ENCODE results near the gene NFATC1.

NFATC1 gene

GRCh38 chr18:79508565-79509535 lies 113.1 kb downstream of the NFATC1 start:
- DNase-seq (ENCODE audit: low read depth) = no peak

DNA sequence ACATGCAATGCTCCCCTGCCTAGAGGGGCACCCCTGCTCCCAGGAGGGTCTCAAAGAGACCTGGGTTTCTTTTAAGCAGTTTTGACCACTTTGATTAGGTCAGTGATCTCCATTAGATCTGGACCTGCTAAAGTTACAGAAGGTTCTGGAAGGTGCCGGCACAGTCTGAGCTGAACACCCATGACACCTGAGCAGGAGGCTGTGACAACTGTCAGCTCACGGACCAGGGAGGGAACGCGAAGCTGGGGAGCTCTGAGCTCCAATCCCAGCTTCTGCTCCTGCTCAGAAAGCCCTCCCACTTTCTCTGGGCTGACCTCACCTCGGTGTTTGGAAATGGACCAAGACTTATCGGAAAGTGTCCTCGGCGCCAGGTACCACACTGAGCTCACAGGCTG lies 113.8 kb downstream of the NFATC1 start:
- DNase-seq (ENCODE audit: low read depth) = no peak

- no peak for DNase-seq (ENCODE audit: low read depth)
Observed at GRCh38 chr18:79510046-79510685, 114.4 kb downstream of the NFATC1 start.

DNA sequence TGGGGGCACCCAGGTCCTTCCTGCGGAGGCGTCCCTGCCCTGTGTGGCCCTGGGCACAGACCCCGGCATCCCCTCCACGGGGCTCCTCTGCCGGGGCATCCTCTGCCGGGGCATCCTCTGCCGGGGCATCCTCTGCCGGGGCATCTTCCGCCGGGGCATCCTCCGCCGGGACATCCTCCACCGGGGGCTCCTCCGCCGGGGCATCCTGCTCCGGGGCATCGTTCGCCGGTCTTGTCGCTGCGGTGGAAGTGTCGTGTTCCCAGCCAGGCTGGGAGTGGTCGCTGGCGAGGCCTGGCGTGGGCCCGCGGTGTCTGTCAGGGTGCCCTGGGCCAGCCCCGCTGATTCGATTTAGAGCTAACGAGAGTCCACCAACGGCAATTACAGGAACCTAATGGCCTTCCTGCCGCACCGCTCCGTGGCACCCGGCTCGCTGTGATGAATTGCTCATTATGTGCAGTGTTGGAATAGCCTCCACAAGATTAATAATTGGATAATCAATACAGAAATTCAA lies 115.1 kb downstream of the NFATC1 start:
- DNase-seq (ENCODE audit: low read depth) = no peak

DNA sequence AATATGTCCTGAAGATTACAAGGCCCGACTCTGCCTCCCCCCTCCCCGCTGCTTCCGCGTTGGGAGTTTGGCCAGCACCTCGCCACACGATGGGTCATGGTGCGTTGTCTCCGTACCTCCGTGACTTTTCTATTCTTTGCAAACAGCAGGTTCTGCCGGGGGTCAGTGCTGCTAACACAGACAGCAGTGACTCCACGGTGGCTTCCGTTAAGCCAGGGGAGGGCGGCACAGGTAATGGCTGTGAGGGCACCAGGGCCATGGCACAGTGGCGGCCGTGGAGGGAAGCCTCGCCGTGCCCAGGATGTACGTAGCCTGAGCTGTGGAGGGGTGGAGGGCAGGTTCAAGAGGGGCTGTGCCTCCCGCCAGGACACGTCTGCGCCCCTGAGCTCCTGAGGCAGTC lies 115.5 kb downstream of the NFATC1 start:
- DNase-seq (ENCODE audit: low read depth) = no peak

DNA sequence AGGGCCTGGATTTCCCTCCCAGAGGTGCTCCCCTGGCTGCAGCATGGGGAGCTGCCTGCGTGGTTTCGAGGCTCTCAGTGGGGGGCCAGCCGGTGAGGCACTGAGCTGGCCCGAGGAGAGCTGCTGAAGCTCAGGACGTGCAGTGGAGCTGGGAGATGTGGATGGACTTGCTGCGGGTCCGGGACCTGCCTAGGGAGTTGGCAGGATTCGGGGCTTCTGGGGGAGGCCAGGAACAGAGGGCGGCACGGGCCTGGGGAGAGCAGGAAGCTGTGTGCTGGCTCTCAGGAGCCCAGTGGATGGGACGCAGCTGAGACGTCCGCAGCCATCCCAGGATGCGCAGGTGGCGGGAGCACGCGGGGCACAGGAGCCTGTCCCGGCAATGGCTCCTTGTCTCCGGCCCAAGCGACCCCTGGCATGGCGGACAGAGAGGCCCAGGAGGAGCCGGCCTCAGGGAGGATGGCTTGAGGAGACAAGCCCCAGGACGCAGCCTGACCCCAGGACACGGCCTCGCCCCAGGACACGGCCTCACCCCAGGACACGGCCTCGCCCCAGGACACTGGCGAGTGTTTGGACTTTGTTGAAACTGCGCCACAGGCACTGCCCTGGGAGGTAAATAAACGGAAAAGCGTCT lies 116.1 kb downstream of the NFATC1 start:
- no peak for DNase-seq (ENCODE audit: low read depth)

GRCh38 chr18:79512461-79513380 lies 117.0 kb downstream of the NFATC1 start:
- no peak for DNase-seq (ENCODE audit: low read depth)

DNA sequence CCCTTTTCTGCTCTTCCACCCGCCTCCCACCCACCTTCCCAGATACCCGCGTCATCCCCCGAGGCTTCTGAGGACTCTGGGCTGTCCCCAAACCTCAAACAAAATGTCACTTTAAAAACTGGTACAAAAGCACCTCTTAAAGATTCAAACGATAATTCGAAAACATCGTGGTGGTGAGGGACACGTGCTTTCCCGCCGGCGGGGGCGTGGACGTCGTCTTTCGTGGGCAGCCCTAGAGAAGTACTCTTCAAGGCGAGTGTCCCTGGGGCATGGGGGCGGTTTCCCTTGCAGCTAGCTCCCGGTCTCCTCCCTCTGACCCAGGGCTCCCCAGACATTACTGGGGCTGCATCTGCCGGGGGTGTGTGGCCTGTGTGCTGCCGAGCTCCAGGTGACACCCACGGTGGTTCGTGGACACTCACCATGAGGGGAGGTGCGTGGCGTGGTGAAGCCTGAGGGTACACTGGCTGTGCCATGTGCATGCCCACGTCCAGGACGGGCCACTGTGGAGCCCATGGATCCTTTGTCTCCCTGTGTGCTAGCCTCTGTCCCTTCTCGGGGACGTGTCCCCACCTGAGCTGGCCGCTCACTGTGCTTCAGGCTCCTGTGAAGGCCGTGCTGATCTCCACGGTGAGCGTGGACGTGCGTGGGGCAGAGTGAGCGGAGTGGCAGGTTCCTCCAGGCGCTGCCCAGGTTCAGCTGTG lies 117.8 kb downstream of the NFATC1 start:
- DNase-seq (ENCODE audit: low read depth) = no peak

GRCh38 chr18:79515331-79515730 lies 119.6 kb downstream of the NFATC1 start:
- DNase-seq (ENCODE audit: low read depth) = no peak

- DNase-seq (ENCODE audit: low read depth) = no peak
Observed at GRCh38 chr18:79515944-79516351, 120.2 kb downstream of the NFATC1 start.

DNA sequence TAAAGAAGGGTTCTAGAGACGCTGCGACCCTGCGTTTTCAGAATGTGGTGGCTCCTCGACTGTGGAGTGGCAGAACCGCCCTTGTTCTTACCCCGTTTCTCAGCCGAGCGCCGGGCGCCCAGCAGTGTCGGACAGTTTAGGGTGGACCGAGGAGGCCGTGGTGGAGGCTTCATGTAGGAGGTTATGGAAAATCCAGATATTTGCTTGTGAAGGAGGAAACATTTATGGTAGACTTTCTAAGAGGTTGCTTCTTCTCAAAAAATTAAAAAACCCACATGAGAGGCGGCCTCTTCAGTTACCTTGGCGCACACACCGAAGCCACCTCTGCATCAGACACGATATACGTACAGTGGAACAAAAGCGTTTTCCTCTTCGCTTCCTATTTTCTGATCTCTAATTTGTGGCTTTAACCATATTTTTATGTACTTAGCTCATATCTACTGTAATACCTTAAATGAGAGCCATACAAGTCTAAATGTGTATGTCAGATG lies 120.8 kb downstream of the NFATC1 start:
- no peak for DNase-seq (ENCODE audit: low read depth)

DNA sequence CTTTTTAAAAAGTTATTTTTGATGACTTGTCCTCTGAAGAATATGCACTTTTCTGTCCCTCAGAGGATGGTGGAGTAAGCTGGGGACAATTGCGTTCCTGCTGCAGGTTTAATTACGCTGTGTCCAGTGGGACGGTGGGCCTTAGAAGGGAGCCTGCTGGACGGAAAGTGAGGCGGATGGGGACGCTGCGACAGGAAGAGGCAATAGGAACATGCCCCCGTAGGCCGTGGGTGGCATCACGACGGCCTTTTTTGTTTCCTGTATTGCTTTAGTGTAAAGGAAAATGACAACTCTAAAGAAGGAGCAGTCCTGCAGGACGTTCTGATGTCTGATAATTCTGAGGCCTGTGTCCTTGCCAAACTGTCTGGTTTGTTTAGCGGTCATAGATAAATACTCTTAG lies 121.6 kb downstream of the NFATC1 start:
- DNase-seq (ENCODE audit: low read depth) = no peak

DNA sequence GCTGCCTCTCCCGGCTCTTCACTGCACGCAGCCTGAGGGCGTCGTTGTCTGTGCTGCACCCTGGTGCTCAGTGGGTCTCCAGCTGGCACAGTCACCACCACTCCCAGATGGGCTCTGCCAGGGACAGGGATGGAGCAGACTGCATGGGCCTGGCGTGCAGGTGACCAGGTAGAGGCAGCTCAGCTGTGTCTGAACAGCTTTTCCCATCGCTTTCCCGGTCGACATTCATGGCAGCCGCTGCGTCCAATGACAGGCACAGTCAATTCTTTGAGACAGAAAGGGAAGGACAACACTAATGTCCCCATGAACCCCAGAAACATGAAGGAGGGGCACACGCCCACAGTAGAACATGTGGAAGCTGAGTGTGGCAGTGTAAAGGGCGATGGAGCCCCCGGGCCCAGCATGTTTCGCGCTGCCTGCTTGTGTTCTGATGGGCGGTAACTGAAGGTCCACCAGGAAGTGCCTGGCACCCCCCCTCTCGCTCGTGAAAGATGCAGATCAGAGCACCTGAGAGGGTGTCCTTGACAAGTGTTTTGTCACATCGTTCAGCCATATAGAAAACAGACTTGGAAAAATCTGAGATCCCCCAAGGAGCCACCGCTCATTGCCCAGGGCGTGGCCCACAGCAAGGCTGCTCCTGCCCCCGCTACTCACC lies 122.4 kb downstream of the NFATC1 start:
- DNase-seq (ENCODE audit: low read depth) = no peak

DNA sequence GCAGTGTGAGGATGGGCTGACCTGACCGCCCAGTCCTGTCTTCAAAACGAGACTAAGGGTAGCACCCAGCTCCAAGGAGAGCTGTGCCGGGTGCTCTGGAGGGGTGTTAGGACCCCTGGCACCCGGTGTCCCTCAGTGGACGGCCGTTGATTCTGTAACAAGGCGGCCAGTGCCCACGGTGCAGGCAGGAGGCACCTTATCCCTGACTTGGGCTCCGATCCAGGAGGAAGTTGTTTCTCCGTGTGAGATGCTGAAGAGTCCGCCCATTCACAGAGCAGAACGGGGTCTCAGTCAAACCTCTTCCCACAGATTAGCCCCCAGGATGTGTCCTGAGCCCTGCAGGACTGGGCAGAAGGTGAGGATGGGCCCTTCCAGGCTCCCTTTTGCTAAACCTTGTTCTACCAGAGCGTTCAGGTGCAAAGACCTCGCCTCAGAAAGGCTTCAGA lies 123.0 kb downstream of the NFATC1 start:
- DNase-seq (ENCODE audit: low read depth) = no peak

DNA sequence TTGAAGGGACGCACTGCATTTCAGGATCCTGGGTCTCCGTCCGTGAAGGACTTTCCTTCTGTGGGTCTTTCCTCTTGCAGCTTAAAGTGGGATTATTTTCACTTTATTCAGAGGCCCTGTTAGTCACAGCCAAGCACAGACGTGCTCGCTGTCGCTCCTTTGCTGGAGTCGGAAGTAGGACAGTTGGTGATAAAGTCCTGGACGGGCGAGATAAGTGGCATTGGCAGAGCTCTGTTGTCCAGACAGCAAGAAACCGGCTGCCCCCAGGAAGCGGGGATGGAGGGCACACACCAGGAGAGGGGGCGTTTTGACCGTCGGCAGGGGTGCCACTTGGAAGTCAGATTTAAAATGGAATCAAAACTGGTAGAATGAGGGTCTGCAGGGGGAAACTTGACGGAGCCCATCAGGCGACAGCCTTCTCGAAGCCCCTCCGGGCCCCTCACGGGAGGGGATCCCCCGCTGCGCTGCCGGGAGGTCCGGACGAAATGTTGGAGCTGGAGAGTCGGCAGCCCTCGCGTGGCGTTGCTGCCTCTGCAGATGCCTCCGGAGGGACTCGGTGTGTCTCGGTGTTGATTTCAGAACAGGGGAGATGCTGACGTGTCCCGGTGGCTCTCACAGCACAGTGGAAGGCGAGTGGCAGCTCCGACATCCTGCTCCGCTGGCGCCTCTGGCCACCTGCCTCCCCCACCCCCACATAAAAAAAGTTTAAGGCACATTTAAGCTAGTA lies 124.2 kb downstream of the NFATC1 start:
- DNase-seq (ENCODE audit: low read depth) = no peak

DNA sequence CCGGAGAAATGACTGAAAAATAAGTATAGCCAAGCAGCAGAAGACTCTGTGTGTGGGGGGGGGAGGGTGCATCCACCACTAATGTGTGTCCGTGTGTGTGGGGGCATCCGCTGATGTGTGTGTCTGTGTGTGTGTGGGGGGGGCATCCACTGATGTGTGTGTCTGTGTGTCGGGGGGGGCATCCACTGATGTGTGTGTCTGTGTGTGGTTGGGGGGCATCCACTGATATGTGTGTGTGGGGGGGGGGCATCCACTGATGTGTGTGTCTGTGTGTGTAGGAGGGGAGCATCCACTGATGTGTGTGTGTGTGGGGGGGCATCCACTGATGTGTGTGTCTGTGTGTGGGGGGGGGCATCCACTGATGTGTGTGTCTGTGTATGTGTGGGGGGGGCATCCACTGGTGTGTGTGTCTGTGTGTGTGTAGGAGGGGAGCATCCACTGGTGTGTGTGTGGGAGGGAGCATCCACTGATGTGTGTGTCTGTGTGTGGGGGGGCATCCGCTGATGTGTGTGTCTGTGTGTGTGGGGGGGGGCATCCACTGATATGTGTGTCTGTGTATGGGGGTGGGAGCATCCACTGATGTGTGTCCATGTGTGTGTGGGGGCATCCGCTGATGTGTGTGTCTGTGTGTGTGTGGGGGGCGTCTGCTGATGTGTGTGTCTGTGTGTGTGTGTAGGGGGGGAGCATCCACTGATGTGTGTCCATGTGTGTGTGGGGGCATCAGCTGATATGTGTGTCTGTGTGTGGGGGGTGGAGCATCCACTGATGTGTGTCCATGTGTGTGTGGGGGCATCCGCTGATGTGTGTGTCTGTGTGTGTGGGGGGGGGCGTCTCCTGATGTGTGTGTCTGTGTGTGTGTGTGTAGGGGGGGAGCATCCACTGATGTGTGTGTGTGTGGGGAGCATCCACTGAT lies 125.0 kb downstream of the NFATC1 start:
- DNase-seq (ENCODE audit: low read depth) = no peak

- DNase-seq (ENCODE audit: low read depth) = no peak
Observed at GRCh38 chr18:79521416-79522205, 125.9 kb downstream of the NFATC1 start.

Data from stimulated activated CD8-positive, alpha-beta memory T cell treated with anti-CD3 and anti-CD28 coated beads, Interleukin-15, amount 100 ng/mL, for 1 hour (primary cell).